ENCODE data around the gene RAB3GAP1. TPM values are rescaled to one million over a fixed set of nuclear protein-coding genes. Genes with fewer than 3 reads are reported as not detected.

Gene RAB3GAP1
- total RNA-seq, 1 donor from 2014 or later: 71.2 TPM

GRCh38 chr2:135187270-135187669 is 135.2 kb downstream of the RAB3GAP1 start:
- H3K36me3 ChIP-seq: no peaks in the 10 kb centered on the region
- peaks cover 3% of the 10 kb centered on the region for H3K27me3 Mint-ChIP-seq (ENCODE audit: insufficient read depth, low read depth)
- H3K9me3 Mint-ChIP-seq: peaks cover 28% of the 10 kb centered on the region
- H3K4me1 Mint-ChIP-seq: peaks cover 4% of the 10 kb centered on the region
- no peak overlapping the region for H3K4me3 ChIP-seq
- no peak overlapping the region for H2AFZ ChIP-seq (replicated peaks)
- H3K4me2 ChIP-seq: no peak overlapping the region
- H3K36me3 Mint-ChIP-seq: peaks cover 13% of the 10 kb centered on the region
- no peaks in the 10 kb centered on the region for H4K20me1 ChIP-seq (ENCODE audit: low read depth)
- H3K27ac Mint-ChIP-seq: no peak overlapping the region
- H3K4me3 Mint-ChIP-seq: no peak overlapping the region
- H3K27me3 ChIP-seq: no peaks in the 10 kb centered on the region
- H3F3A ChIP-seq (ENCODE audit: low read depth): peaks cover 5% of the 10 kb centered on the region
- H3K9me3 ChIP-seq (ENCODE audit: low read depth): peaks cover 3% of the 10 kb centered on the region
- TF ChIP-seq CTCF (IDR thresholded peaks at IDR 0.05) (no peak), EZH2 (IDR thresholded peaks at IDR 0.05) (no peak), EZH2phosphoT487 (IDR thresholded peaks at IDR 0.05) (no peak)
- no peaks in the 10 kb centered on the region for H3K79me2 ChIP-seq (ENCODE audit: low read depth)
- no peak overlapping the region for H3K27ac ChIP-seq
- no peak overlapping the region for H3K9ac ChIP-seq
- peaks cover 6% of the 10 kb centered on the region for H3K4me1 ChIP-seq
- no peak for DNase-seq (ENCODE audit: low spot score)

GRCh38 chr2:135189148-135189547 is 137.1 kb downstream of the RAB3GAP1 start:
- peaks cover 3% of the 10 kb centered on the region for H3K27me3 Mint-ChIP-seq (ENCODE audit: insufficient read depth, low read depth)
- no peaks in the 10 kb centered on the region for H3F3A ChIP-seq (ENCODE audit: low read depth)

GRCh38 chr2:135190799-135191198 is 138.7 kb downstream of the RAB3GAP1 start:
- Mint-ChIP-seq H3K4me3 (no peak overlapping the region), H3K27me3 (ENCODE audit: insufficient read depth, low read depth) (peaks cover 3% of the 10 kb centered on the region), H3K9me3 (peaks cover 38% of the 10 kb centered on the region), H3K4me1 (no peaks in the 10 kb centered on the region), H3K36me3 (peaks cover 18% of the 10 kb centered on the region), H3K27ac (no peak overlapping the region)
- no peak overlapping the region for H3K4me2 ChIP-seq
- no peak overlapping the region for H3K27ac ChIP-seq
- no peak for TF ChIP-seq CTCF (IDR thresholded peaks at IDR 0.05)
- TF ChIP-seq EZH2 (IDR thresholded peaks at IDR 0.05): no peak
- TF ChIP-seq EZH2phosphoT487 (IDR thresholded peaks at IDR 0.05): no peak
- no peak overlapping the region for H2AFZ ChIP-seq (replicated peaks)
- no peaks in the 10 kb centered on the region for H3K27me3 ChIP-seq
- H3K4me1 ChIP-seq: no peaks in the 10 kb centered on the region
- no peaks in the 10 kb centered on the region for H3K79me2 ChIP-seq (ENCODE audit: low read depth)
- no peak overlapping the region for H3K4me3 ChIP-seq
- no peak for DNase-seq (ENCODE audit: low spot score)
- peaks cover 3% of the 10 kb centered on the region for H3K9me3 ChIP-seq (ENCODE audit: low read depth)
- H3K9ac ChIP-seq: no peak overlapping the region
- H3F3A ChIP-seq (ENCODE audit: low read depth): no peaks in the 10 kb centered on the region
- no peaks in the 10 kb centered on the region for H3K36me3 ChIP-seq
- no peaks in the 10 kb centered on the region for H4K20me1 ChIP-seq (ENCODE audit: low read depth)

More at GRCh38 chr2:135189148-135189547, 137.1 kb downstream of the RAB3GAP1 start:
- Mint-ChIP-seq H3K4me3 (no peak overlapping the region), H3K9me3 (peaks cover 35% of the 10 kb centered on the region), H3K27ac (no peak overlapping the region), H3K4me1 (no peaks in the 10 kb centered on the region), H3K36me3 (peaks cover 16% of the 10 kb centered on the region)
- H4K20me1 ChIP-seq (ENCODE audit: low read depth): no peaks in the 10 kb centered on the region
- no peaks in the 10 kb centered on the region for H3K79me2 ChIP-seq (ENCODE audit: low read depth)
- no peak overlapping the region for H3K4me3 ChIP-seq
- H3K27ac ChIP-seq: no peak overlapping the region
- no peaks in the 10 kb centered on the region for H3K36me3 ChIP-seq
- no peak for TF ChIP-seq CTCF (IDR thresholded peaks at IDR 0.05)
- TF ChIP-seq EZH2phosphoT487 (IDR thresholded peaks at IDR 0.05): no peak
- H3K9ac ChIP-seq: no peak overlapping the region
- no peak for DNase-seq (ENCODE audit: low spot score)
- H3K9me3 ChIP-seq (ENCODE audit: low read depth): peaks cover 3% of the 10 kb centered on the region
- no peaks in the 10 kb centered on the region for H3K27me3 ChIP-seq
- H3K4me2 ChIP-seq: no peak overlapping the region
- no peak overlapping the region for H2AFZ ChIP-seq (replicated peaks)
- H3K4me1 ChIP-seq: no peaks in the 10 kb centered on the region
